Measurements from ENCODE around the gene LDB2.
A peak's percentile ranks its signal among the peaks of the same experiment; 100 is the strongest.
"Not testable (repeated sequence)": the region's sequence is repeated elsewhere in the genome, so short reads cannot be mapped to it uniquely, and the experiment has no call there.

The LDB2 gene

GRCh38 chr4:16897991-16898827 is at the start of gene LDB2:
LDB2 (minus strand) TSS chr4:16898645.
- no peak for DNase-seq (ENCODE audit: low spot score)

- DNase-seq (ENCODE audit: low spot score): no peak
These were observed 44.0 kb upstream of the LDB2 start for GRCh38 chr4:16942491-16942890.

DNA sequence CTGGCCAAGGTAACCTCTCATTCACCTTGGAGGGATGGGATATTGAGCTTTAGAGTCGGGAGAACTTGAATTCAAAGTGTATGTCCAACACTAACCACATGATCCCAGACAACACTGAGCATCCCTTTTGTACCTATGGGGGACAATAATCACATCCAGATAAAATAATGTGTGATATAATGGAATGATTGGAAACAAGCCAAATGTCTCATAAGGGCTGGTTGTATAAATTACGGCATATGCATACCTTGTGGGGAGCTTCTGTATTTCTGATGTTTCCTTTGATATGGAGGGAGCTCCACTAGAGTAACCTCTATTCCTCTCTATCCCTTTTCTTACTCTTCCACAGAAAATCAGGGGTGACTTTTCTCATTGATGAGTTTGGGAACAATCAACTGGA is 40.7 kb upstream of the LDB2 start:
- DNase-seq (ENCODE audit: low spot score): no peak

DNA sequence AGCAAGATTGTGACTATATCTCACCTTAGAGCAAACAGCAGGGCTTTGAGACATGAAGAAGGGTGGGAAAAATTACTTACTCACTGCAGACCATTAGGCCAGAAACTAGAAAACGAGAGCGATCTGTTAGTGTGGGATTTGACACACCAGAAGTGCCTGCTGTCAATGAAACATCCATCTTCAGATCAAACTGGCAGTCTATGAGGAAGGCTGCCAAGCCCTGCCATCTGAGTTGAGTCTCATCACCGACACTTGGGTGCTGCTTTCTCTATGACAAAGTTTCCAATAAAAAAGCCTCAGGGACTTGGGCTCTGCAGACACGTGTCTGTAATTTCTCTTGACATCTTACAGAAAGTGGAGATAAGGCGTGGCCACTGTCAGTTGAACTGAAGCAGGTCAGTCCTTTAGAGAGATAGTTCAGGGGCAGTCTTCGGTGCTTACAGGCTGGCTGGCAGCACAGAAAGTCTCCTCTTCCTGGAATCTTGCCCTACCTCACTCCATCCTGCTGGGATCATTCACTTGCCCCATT is 40.1 kb upstream of the LDB2 start:
- no peak for DNase-seq (ENCODE audit: low spot score)

- no peak for DNase-seq (ENCODE audit: low spot score)
These were observed 33.2 kb upstream of the LDB2 start for GRCh38 chr4:16931339-16932305.

- no peak for DNase-seq (ENCODE audit: low spot score)
These were observed 27.8 kb upstream of the LDB2 start for GRCh38 chr4:16926214-16926613.

- not testable (repeated sequence) for DNase-seq (ENCODE audit: low spot score)
These were observed 20.3 kb upstream of the LDB2 start for GRCh38 chr4:16918716-16919115.

DNA sequence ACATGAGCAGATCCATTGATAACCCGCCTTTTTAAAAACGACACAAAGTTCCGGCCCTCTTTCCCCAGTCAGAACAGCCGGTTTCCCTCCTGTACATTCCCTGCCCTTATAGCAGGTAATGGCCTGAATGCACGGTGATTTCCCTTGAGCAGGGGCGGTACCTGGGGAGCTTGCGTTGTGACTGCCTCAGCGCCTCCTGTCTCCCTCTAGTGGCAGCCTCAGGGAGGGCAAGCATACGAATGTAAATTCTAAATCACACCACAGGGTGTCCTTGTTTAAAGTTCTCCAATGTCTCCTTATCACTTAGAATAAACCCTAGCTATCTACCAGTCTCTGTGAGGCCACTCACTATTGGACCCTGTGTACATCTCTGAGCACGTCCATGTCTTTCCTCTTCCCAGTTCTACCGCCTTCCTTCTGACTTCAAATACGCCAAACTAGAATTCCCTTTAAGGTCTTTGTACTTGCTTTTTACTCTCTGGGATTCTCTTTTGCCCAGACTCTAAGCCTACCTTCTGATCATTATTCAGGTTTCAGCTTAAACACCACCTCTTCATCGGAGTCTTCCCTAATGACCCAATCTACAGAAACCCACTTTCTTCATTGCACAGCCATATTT is 18.4 kb upstream of the LDB2 start:
- peak; percentile 26 for DNase-seq (ENCODE audit: low spot score)

- no peak for DNase-seq (ENCODE audit: low spot score)
These were observed 17.6 kb upstream of the LDB2 start for GRCh38 chr4:16916031-16916430.

- no peak for DNase-seq (ENCODE audit: low spot score)
These were observed 15.8 kb upstream of the LDB2 start for GRCh38 chr4:16914208-16914607.

- no peak for DNase-seq (ENCODE audit: low spot score)
These were observed 14.5 kb upstream of the LDB2 start for GRCh38 chr4:16912896-16913295.

DNA sequence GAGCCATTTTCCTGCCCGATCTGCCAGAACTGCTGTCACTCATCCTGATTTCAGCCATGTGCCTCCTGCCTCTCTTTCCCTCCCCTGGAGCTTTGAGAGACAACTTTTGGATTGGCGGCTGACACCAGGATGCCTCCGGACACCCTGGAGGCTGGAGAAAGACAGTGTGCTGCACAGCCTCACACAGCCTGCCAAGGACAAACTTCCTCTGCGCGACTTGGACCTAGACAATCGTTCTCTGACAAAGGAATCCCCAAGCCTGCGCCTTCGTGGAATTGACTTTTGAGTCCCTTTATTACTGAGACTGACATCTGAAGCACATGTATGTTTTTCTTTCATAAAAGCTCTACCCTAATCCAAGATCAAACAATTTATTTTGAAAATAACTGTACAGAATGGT is 10.8 kb upstream of the LDB2 start:
- no peak for DNase-seq (ENCODE audit: low spot score)

GRCh38 chr4:16908377-16909021 is 10.1 kb upstream of the LDB2 start:
- DNase-seq (ENCODE audit: low spot score): no peak

GRCh38 chr4:16900325-16900724 is 1.9 kb upstream of the LDB2 start:
- DNase-seq (ENCODE audit: low spot score): no peak

DNA sequence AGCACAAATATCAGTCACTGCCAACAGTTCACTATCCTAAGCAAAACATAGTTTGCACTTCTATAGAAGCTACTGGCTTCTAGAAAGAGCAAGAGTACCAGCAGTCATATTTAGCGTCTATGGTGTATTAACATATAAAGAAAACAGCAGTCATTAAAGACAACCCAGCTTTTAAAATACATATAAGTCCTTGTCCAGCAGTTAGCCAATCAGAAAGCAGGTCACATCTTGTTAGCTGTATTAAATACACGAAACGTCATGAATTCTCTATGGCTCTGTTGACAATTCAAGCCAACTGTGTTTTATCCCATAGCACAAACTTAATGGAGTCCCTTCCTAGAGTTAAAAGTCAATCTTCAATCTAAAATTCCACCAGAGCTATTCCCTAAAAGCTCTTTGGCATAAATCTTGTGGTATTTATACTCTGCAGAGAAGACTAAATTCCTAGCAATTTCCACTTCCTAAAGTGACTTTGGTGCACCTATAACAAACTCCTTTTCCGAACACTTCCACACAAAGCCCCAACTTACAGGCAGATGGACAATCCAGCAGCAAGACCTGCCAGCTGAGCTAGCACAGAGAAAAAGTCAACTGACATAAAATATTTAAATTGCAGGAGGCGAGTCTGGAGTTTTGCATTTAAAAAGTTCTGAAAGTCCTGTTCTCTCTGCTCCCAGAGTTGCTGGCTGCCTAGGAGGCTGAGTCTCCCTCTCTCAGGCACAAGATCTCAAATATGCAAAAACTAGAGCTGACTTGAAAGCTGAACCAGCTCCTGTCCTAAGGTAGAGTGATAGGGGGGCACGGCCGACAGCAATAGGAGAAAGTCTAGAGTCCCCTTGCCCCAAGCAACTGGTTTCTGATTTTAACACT is 1.3 kb downstream of the LDB2 start:
- DNase-seq (ENCODE audit: low spot score): no peak

- DNase-seq (ENCODE audit: low spot score): no peak
These were observed 4.0 kb downstream of the LDB2 start for GRCh38 chr4:16894406-16894805.

- no peak for DNase-seq (ENCODE audit: low spot score)
These were observed 5.2 kb downstream of the LDB2 start for GRCh38 chr4:16893141-16893651.

- no peak for DNase-seq (ENCODE audit: low spot score)
These were observed 7.8 kb downstream of the LDB2 start for GRCh38 chr4:16890651-16891050.

DNA sequence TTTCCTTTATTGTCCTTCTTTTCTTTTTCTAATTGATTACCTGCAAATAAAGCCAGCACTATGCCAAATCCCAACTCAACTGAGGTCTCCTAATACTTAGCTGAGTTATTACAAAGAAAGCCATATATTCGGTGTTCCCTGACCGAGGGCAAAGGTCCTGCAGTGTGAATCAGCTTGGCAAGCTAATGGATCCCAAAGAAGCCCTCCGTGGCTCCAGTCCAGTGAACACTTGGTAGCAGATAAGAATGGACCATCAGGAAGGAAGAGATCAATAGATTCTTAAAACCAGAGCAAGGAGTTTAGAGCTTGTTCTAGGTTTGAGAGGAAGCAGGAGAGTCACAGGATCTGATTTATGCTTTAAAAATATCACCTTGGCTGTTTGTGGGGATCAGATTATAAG is 8.5 kb downstream of the LDB2 start:
- DNase-seq (ENCODE audit: low spot score): no peak

- no peak for DNase-seq (ENCODE audit: low spot score)
These were observed 10.6 kb downstream of the LDB2 start for GRCh38 chr4:16887887-16888286.

Measured in hematopoietic multipotent progenitor cell treated with erythropoietin and hydrocortisone succinate and interleukin-3 and kit ligand, for 17 days (in vitro differentiated cells).